PC-3 (cell line): Measurements from ENCODE around the gene CEP63. TPM values are rescaled to one million over a fixed set of nuclear protein-coding genes. Genes with fewer than 3 reads are reported as not detected.

Experiments used
- ATAC-seq: fragments of 200-7000 bp; cut with Tn5 transposase; 2 replicates; pipeline ENCODE4 v1.9.1; 2020; ENCODE audit warnings: mild to moderate bottlenecking, moderate library complexity
- BruUV-seq: library from RNA; stranded (reverse); fragments of 400-500 nt; replicated peaks from 2 replicates; lab custom pipeline; 2021; lab: Mats Ljungman, UMichigan
- CTCF ChIA-PET: fragments of 300-600 bp; sonication (Branson Sonifier 250); formaldehyde crosslinking; loops from one replicate; lab custom pipeline; 2022; ENCODE audit warnings: antibody characterized with exemption; lab: Charles Lee
- POLR2A ChIA-PET: fragments of 300-600 bp; sonication (Branson Sonifier 250); formaldehyde crosslinking; loops from one replicate; lab custom pipeline; 2022; ENCODE audit warnings: antibody characterized with exemption; ENCODE audit not compliant: unreplicated experiment; lab: Charles Lee
- DNase-seq: peaks from one replicate; pipeline ENCODE4 v3.0.0-alpha.2; 2015
- H2AFZ ChIP-seq: fragments of 300-600 bp; sonication (generic); 2 replicates; pipeline ENCODE4 v1.6.0; 2016; ENCODE audit warnings: antibody characterized with exemption, low read length
- H3F3A ChIP-seq: fragments of 300-600 bp; sonication (generic); one replicate; pipeline ENCODE4 v1.6.0; 2017; ENCODE audit warnings: antibody characterized with exemption, low read length, control low read depth, mild to moderate bottlenecking; ENCODE audit not compliant: unreplicated experiment
- H3K27ac ChIP-seq: fragments of 300-600 bp; sonication (generic); 2 replicates; pipeline ENCODE4 v1.5.1; 2016; ENCODE audit warnings: mild to moderate bottlenecking, low read length
- H3K27me3 ChIP-seq: fragments of 300-600 bp; sonication (generic); 2 replicates; pipeline ENCODE4 v1.6.1; 2016; ENCODE audit warnings: low read length, mixed read lengths
- H3K36me3 ChIP-seq: fragments of 300-600 bp; sonication (generic); 2 replicates; pipeline ENCODE4 v1.6.1; 2016; ENCODE audit warnings: low read depth, mixed run types, low read length, mixed read lengths
- H3K4me1 ChIP-seq: fragments of 300-600 bp; sonication (generic); 2 replicates; pipeline ENCODE4 v1.5.1; 2016; ENCODE audit warnings: low read length; ENCODE audit not compliant: insufficient read depth
- H3K4me2 ChIP-seq: fragments of 300-600 bp; sonication (generic); 2 replicates; pipeline ENCODE4 v1.6.0; 2016; ENCODE audit warnings: low read length
- H3K4me3 ChIP-seq: fragments of 300-600 bp; sonication (generic); 2 replicates; pipeline ENCODE4 v1.5.1; 2016; ENCODE audit warnings: mild to moderate bottlenecking, low read length, mixed read lengths
- H3K79me2 ChIP-seq: fragments of 300-600 bp; sonication (generic); 2 replicates; pipeline ENCODE4 v1.6.1; 2017; ENCODE audit warnings: low read length, mixed read lengths
- H3K9ac ChIP-seq: fragments of 300-600 bp; sonication (generic); 2 replicates; pipeline ENCODE4 v1.6.0; 2016; ENCODE audit warnings: mild to moderate bottlenecking, low read length
- H3K9me2 ChIP-seq: fragments of 300-600 bp; sonication (generic); replicated peaks from 2 replicates; pipeline ENCODE4 v1.6.1; 2016; ENCODE audit warnings: mixed run types, low read length, mixed read lengths
- H3K9me3 ChIP-seq: fragments of 300-600 bp; sonication (generic); 2 replicates; pipeline ENCODE4 v1.6.1; 2016; ENCODE audit warnings: low read length, mixed read lengths
- H4K20me1 ChIP-seq: fragments of 300-600 bp; sonication (generic); 2 replicates; pipeline ENCODE4 v1.6.1; 2016; ENCODE audit warnings: low read length, mixed read lengths
- EZH2 ChIP-seq: fragments of 300-600 bp; sonication (generic); IDR thresholded peaks from one replicate; pipeline ENCODE4 v1.6.1; 2017; ENCODE audit warnings: antibody characterized with exemption, mild to moderate bottlenecking, low read length; ENCODE audit not compliant: unreplicated experiment
- EZH2phosphoT487 ChIP-seq: fragments of 300-600 bp; sonication (generic); IDR thresholded peaks from 2 replicates; pipeline ENCODE4 v1.6.1; 2018; ENCODE audit warnings: mild to moderate bottlenecking, antibody characterized with exemption, low read length, borderline replicate concordance
- intact Hi-C: fragments of 100-400 bp; cut with micrococcal nuclease; formaldehyde crosslinking; loops from 2 replicates; pipeline ENCODE4 v1.9.0; 2023
- total RNA-seq: library from RNA; depleted of rRNA; stranded (reverse); fragments of >200 nt; gene quantifications from 2 replicates; pipeline ENCODE4 v1.2.3, GENCODE V29; 2014
- TF ChIP-seq, protein P1 (sequence below): fragments of 300-600 bp; sonication (generic); conservative IDR thresholded peaks from 2 replicates; pipeline ENCODE4 v1.5.1; 2017; ENCODE audit warnings: antibody characterized with exemption, low read depth, mild to moderate bottlenecking, low read length

CEP63 gene
- total RNA-seq, 1 experiment from 2014 or later = 15.4 TPM

DNA sequence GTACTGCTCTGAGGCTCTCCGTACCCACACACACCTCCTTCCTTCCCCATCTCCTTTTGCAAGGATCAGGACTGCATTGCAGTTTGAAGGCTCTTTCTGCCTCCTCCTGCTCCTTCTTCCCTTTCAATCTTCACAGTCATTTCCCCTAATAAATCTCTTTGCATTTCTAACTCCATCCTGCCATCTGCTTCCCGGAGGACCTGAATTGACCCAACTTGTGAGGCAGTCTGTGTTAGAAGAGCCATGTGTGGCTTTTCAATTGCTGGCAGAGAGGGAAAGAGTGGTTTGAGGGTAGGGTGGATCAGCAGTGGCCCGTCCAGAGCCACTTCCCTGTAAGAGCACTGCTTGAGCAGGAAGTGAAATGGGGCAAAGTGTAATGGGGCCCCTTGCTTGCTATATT lies 35.9 kb upstream of the CEP63 start:
- H3K27me3 ChIP-seq = no peaks in the 10 kb centered on the region
- H3F3A ChIP-seq = no peaks in the 10 kb centered on the region
- H3K9me2 ChIP-seq = no peaks in the 10 kb centered on the region
- no peaks in the 10 kb centered on the region for H3K79me2 ChIP-seq
- BruUV-seq = no TSS peak
- ATAC-seq (no peak), DNase-seq (no peak)
- no peak overlapping the region for H2AFZ ChIP-seq
- no peaks in the 10 kb centered on the region for H3K4me1 ChIP-seq
- H3K4me3 ChIP-seq = no peak overlapping the region
- POLR2A ChIA-PET = no interaction called here
- no peak overlapping the region for H3K9ac ChIP-seq
- no peaks in the 10 kb centered on the region for H3K9me3 ChIP-seq
- H3K27ac ChIP-seq = no peak overlapping the region
- intact Hi-C loops = no loop called here
- H3K4me2 ChIP-seq = no peak overlapping the region
- TF ChIP-seq, protein P1, sequence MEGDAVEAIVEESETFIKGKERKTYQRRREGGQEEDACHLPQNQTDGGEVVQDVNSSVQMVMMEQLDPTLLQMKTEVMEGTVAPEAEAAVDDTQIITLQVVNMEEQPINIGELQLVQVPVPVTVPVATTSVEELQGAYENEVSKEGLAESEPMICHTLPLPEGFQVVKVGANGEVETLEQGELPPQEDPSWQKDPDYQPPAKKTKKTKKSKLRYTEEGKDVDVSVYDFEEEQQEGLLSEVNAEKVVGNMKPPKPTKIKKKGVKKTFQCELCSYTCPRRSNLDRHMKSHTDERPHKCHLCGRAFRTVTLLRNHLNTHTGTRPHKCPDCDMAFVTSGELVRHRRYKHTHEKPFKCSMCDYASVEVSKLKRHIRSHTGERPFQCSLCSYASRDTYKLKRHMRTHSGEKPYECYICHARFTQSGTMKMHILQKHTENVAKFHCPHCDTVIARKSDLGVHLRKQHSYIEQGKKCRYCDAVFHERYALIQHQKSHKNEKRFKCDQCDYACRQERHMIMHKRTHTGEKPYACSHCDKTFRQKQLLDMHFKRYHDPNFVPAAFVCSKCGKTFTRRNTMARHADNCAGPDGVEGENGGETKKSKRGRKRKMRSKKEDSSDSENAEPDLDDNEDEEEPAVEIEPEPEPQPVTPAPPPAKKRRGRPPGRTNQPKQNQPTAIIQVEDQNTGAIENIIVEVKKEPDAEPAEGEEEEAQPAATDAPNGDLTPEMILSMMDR = no peak
- TF ChIP-seq EZH2phosphoT487 (no peak), EZH2 (no peak)
- no peaks in the 10 kb centered on the region for H4K20me1 ChIP-seq
- CTCF ChIA-PET = no interaction called here
- H3K36me3 ChIP-seq = no peaks in the 10 kb centered on the region

DNA sequence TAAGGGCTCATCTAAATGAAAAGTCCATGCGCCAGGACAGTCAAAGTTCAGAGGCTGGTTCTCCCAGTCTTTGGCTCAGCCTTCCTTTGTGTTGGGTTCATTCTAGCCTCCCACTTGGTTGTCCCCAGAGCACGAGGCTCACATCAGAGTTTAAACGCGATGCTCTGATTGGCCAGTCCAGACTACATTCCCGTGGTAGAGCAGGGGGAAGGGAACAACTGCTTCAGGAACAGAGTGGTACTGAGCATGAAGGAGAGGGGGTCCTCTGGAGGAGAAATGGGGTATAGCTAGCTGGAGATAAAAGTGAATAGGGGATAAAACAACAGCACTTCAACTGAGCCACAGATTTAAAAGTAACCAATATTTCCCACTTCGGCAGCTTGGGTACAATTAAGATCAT lies 32.2 kb upstream of the CEP63 start:
- intact Hi-C loops = no loop called here
- Histone ChIP-seq H3K79me2 (no peaks in the 10 kb centered on the region), H3K4me2 (no peak overlapping the region), H3K9me3 (no peaks in the 10 kb centered on the region), H3F3A (no peaks in the 10 kb centered on the region), H3K27me3 (no peaks in the 10 kb centered on the region), H3K9me2 (no peaks in the 10 kb centered on the region), H3K36me3 (no peaks in the 10 kb centered on the region), H4K20me1 (no peaks in the 10 kb centered on the region), H3K27ac (no peak overlapping the region), H3K4me1 (no peaks in the 10 kb centered on the region), H3K9ac (no peak overlapping the region), H3K4me3 (no peak overlapping the region), H2AFZ (no peak overlapping the region)
- no peak for ATAC-seq
- CTCF ChIA-PET = no interaction called here
- POLR2A ChIA-PET = no interaction called here
- DNase-seq = no peak
- TF ChIP-seq, protein P1 = 0 out of 2 replicates have a peak, but pooled peaks have one; percentile 14
- no peak for TF ChIP-seq EZH2
- no peak for TF ChIP-seq EZH2phosphoT487
- no TSS peak for BruUV-seq

DNA sequence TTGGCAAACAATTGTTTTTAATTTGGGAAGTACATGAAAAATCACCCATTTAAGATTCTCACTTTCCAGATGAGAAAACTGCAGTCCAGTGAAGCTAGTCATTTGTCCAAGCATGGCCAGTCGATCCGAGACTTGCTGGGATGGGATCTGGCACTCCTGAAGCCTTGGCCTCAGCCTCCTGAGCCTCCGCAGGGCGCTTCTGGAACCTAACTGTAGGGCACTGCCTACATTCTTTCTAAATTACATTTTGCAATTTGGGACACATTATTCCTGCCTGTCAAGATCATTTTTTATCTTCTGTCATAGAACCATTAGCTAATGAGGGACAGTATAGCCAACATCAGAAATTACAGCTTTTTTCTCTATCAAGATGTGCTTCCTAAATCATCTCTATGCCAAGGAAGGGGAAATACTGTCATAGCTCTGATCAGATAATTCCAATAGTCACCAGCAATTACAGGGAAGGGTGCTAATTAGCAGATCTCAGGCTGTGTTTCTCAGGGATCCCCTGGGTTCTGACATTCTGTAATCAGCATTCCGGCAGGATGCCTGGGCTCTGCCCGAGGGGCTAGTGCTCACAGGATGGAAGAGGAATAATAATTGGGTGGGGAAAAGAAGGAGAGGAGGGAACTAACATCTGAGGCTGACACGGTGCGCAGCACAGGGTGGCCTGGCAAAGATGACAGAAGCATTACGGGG lies 28.3 kb upstream of the CEP63 start:
- no peak for ATAC-seq
- ChIA-PET POLR2A (no interaction called here), CTCF (no interaction called here)
- Histone ChIP-seq H3K4me2 (no peak overlapping the region), H3K36me3 (no peaks in the 10 kb centered on the region), H3K27me3 (no peaks in the 10 kb centered on the region), H3K4me1 (no peaks in the 10 kb centered on the region), H4K20me1 (no peaks in the 10 kb centered on the region), H3F3A (no peaks in the 10 kb centered on the region), H3K9me2 (no peaks in the 10 kb centered on the region), H3K9me3 (no peaks in the 10 kb centered on the region), H3K9ac (no peak overlapping the region), H3K4me3 (no peak overlapping the region), H3K79me2 (no peaks in the 10 kb centered on the region), H2AFZ (no peak overlapping the region), H3K27ac (no peak overlapping the region)
- no TSS peak for BruUV-seq
- TF ChIP-seq, protein P1 = no peak
- TF ChIP-seq EZH2phosphoT487 (no peak), EZH2 (no peak)
- intact Hi-C loops = no loop called here
- no peak for DNase-seq
